ENCODE results near the gene DLX5.

DLX5 gene

GRCh38 chr7:97004247-97005182 is 20.1 kb downstream of the DLX5 start:
- DNase-seq, result no peak

GRCh38 chr7:97003262-97004246 is 21.1 kb downstream of the DLX5 start:
- DNase-seq, result no peak

- DNase-seq, result no peak
Observed at GRCh38 chr7:97002555-97003261, 21.9 kb downstream of the DLX5 start.

GRCh38 chr7:97001656-97002554 is 22.7 kb downstream of the DLX5 start:
- no peak for DNase-seq

GRCh38 chr7:97001221-97001620 is 23.4 kb downstream of the DLX5 start:
- DNase-seq, result no peak

GRCh38 chr7:96998744-96999143 is 25.9 kb downstream of the DLX5 start:
- DNase-seq, result no peak

- no peak for DNase-seq
Observed at GRCh38 chr7:96998333-96998732, 26.3 kb downstream of the DLX5 start.

- DNase-seq, result no peak
Observed at GRCh38 chr7:96997512-96998032, 27.1 kb downstream of the DLX5 start.

GRCh38 chr7:96996958-96997511 is 27.6 kb downstream of the DLX5 start:
- no peak for DNase-seq

- no peak for DNase-seq
Observed at GRCh38 chr7:96996111-96996957, 28.3 kb downstream of the DLX5 start.

- DNase-seq, result no peak
Observed at GRCh38 chr7:96995406-96996110, 29.1 kb downstream of the DLX5 start.

GRCh38 chr7:96993980-96994379 is 30.7 kb downstream of the DLX5 start:
- DNase-seq, result no peak

GRCh38 chr7:96993094-96993865 is 31.4 kb downstream of the DLX5 start:
- DNase-seq, result no peak

- no peak for DNase-seq
Observed at GRCh38 chr7:96992192-96993005, 32.2 kb downstream of the DLX5 start.

GRCh38 chr7:96991546-96992191 is 33.0 kb downstream of the DLX5 start:
- no peak for DNase-seq

- no peak for DNase-seq
Observed at GRCh38 chr7:96989859-96990317, 34.7 kb downstream of the DLX5 start.

- DNase-seq, result no peak
Observed at GRCh38 chr7:96989241-96989858, 35.3 kb downstream of the DLX5 start.
